ENCODE data around the gene FAM118A.

DNA sequence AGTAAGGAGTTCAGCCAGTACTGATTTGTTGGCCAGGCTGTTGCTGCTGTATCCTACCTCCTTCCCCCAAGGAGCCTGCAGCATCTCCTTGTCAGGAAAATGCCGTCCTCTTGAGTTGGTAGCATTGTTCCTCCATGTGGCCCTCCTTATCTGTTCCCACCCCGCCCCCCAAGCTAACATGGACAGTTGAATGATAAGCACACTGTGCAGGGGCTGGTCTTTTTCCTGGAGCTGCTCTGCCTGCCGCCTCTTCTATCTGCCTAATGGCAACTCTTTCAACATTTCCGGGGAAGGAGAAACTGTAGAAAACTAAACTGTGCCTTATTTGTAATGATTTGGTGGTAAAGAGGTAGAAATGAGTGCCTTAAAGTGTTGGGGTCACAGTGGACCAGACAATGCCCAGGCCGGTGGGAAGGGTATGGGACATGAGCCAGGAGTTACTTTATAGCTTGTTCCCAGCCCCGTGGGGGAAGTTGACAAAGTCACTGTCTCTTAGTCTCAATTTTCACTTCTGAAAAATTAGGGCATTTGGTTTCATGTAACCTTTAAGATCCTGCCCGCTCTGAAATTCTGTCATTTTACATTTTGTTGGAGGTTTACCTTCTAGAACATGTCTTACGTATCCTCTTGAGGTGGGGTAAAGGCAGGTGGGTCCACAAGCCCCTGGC is 4.5 kb downstream of the FAM118A start:
- TF ChIP-seq CTCF (IDR thresholded peaks at IDR 0.05) (no peak), POLR2A (IDR thresholded peaks at IDR 0.05) (no peak)
